ENCODE data around the gene EXOC3. TPM values are rescaled to one million over a fixed set of nuclear protein-coding genes. Genes with fewer than 3 reads are reported as not detected.

The EXOC3 gene
- total RNA-seq, 2 experiments from 2014 or later = 62.2 to 62.3 TPM

GRCh38 chr5:444226-444625 is 1.2 kb downstream of the EXOC3 start:
- Mint-ChIP-seq H3K36me3 (ENCODE audit: low read depth) (peaks cover 38% of the 10 kb centered on the region), H3K4me1 (ENCODE audit: low read depth) (peaks cover 60% of the 10 kb centered on the region), H3K9me3 (ENCODE audit: insufficient read depth) (no peaks in the 10 kb centered on the region), H3K27ac (peak overlapping the region; percentile 81), H3K4me3 (peak overlapping the region; percentile 98), H3K27me3 (ENCODE audit: low read depth) (no peaks in the 10 kb centered on the region)
- DNase-seq (no peak), ATAC-seq (no peak)
- CTCF ChIA-PET = interaction anchor here (1.5 to 3.0 kb wide), 2 partner anchors 13 to 121 kb away, joined by 3 to 13 read pairs; no protein-coding TSS in a partner anchor
- POLR2A ChIA-PET = interaction anchor here (1.3 kb wide), 1 partner anchor 10 kb away, joined by 5 read pairs; no protein-coding TSS in a partner anchor

- Mint-ChIP-seq H3K4me1 (ENCODE audit: low read depth) (peaks cover 51% of the 10 kb centered on the region), H3K27ac (peak overlapping the region; percentile 30), H3K36me3 (ENCODE audit: low read depth) (peaks cover 52% of the 10 kb centered on the region), H3K4me3 (no peak overlapping the region), H3K9me3 (ENCODE audit: insufficient read depth) (peaks cover under 1% of the 10 kb centered on the region), H3K27me3 (ENCODE audit: low read depth) (no peaks in the 10 kb centered on the region)
- no peak for ATAC-seq
- no peak for DNase-seq
- ChIA-PET CTCF (interaction anchor here (1.0 to 3.0 kb wide), 11 partner anchors 15 to 722 kb away, joined by 3 to 29 read pairs (median 4); partner anchors contain the start of gene AHRR), POLR2A (interaction anchor here (0.6 to 2.0 kb wide), 3 partner anchors 29 to 227 kb away, joined by 3 to 7 read pairs (median 5); partner anchors contain the start of genes CCDC127 and SDHA)
Observed at GRCh38 chr5:445591-445990, 2.6 kb downstream of the EXOC3 start.

- POLR2A ChIA-PET = interaction anchor here (0.5 to 2.0 kb wide), 8 partner anchors 9 to 228 kb away, joined by 3 to 7 read pairs (median 4); partner anchors contain the start of genes CCDC127 and SDHA
- Mint-ChIP-seq H3K4me1 (ENCODE audit: low read depth) (peaks cover 45% of the 10 kb centered on the region), H3K36me3 (ENCODE audit: low read depth) (peaks cover 59% of the 10 kb centered on the region), H3K27me3 (ENCODE audit: low read depth) (no peaks in the 10 kb centered on the region), H3K9me3 (ENCODE audit: insufficient read depth) (peaks cover 7% of the 10 kb centered on the region), H3K4me3 (no peak overlapping the region), H3K27ac (peak overlapping the region; percentile 30)
- ATAC-seq (no peak), DNase-seq (no peak)
- CTCF ChIA-PET = interaction anchor here (0.6 to 3.0 kb wide), 33 partner anchors 11 to 721 kb away, joined by 3 to 29 read pairs (median 4); partner anchors contain the start of gene AHRR
Observed at GRCh38 chr5:446066-446882, 3.3 kb downstream of the EXOC3 start.

- ChIA-PET CTCF (interaction anchor here (0.6 to 3.0 kb wide), 31 partner anchors 10 to 720 kb away, joined by 3 to 29 read pairs (median 4); partner anchors contain the start of gene AHRR), POLR2A (interaction anchor here (0.6 to 2.0 kb wide), 6 partner anchors 9 to 229 kb away, joined by 3 to 7 read pairs (median 4); partner anchors contain the start of genes CCDC127 and SDHA)
- no peaks in the 10 kb centered on the region for H3K27me3 Mint-ChIP-seq (ENCODE audit: low read depth)
- peaks cover 13% of the 10 kb centered on the region for H3K9me3 Mint-ChIP-seq (ENCODE audit: insufficient read depth)
- H3K4me1 Mint-ChIP-seq (ENCODE audit: low read depth) = peaks cover 43% of the 10 kb centered on the region
- H3K27ac Mint-ChIP-seq = no peak overlapping the region
- ATAC-seq = no peak
- no peak for DNase-seq
- H3K36me3 Mint-ChIP-seq (ENCODE audit: low read depth) = peaks cover 65% of the 10 kb centered on the region
- no peak overlapping the region for H3K4me3 Mint-ChIP-seq
Observed at GRCh38 chr5:446883-447263, 3.9 kb downstream of the EXOC3 start.

GRCh38 chr5:447501-447900 is 4.5 kb downstream of the EXOC3 start:
- H3K4me1 Mint-ChIP-seq (ENCODE audit: low read depth) = peaks cover 44% of the 10 kb centered on the region
- ATAC-seq (no peak), DNase-seq (no peak)
- no peak overlapping the region for H3K4me3 Mint-ChIP-seq
- CTCF ChIA-PET = interaction anchor here (0.9 to 3.0 kb wide), 16 partner anchors 9 to 208 kb away, joined by 3 to 29 read pairs (median 4); no protein-coding TSS in a partner anchor
- H3K27me3 Mint-ChIP-seq (ENCODE audit: low read depth) = no peaks in the 10 kb centered on the region
- H3K36me3 Mint-ChIP-seq (ENCODE audit: low read depth) = peaks cover 71% of the 10 kb centered on the region
- H3K9me3 Mint-ChIP-seq (ENCODE audit: insufficient read depth) = peaks cover 19% of the 10 kb centered on the region
- H3K27ac Mint-ChIP-seq = no peak overlapping the region
- POLR2A ChIA-PET = interaction anchor here (1.5 to 2.0 kb wide), 2 partner anchors 25 to 27 kb away, joined by 5 to 7 read pairs; no protein-coding TSS in a partner anchor

- Mint-ChIP-seq H3K4me1 (ENCODE audit: low read depth) (peaks cover 49% of the 10 kb centered on the region), H3K36me3 (ENCODE audit: low read depth) (peaks cover 76% of the 10 kb centered on the region), H3K27me3 (ENCODE audit: low read depth) (no peaks in the 10 kb centered on the region), H3K9me3 (ENCODE audit: insufficient read depth) (peaks cover 21% of the 10 kb centered on the region), H3K27ac (no peak overlapping the region), H3K4me3 (no peak overlapping the region)
- ChIA-PET POLR2A (interaction anchor here (1.1 kb wide), 1 partner anchor 11 kb away, joined by 3 read pairs; no protein-coding TSS in a partner anchor), CTCF (interaction anchor here (1.6 to 2.5 kb wide), 2 partner anchors 13 to 131 kb away, joined by 4 to 7 read pairs; no protein-coding TSS in a partner anchor)
- DNase-seq = no peak
- ATAC-seq = no peak
Observed at GRCh38 chr5:448061-448765, 5.2 kb downstream of the EXOC3 start.

GRCh38 chr5:448766-449090 is 5.8 kb downstream of the EXOC3 start:
- POLR2A ChIA-PET = interaction anchor here (1.1 kb wide), 1 partner anchor 12 kb away, joined by 3 read pairs; no protein-coding TSS in a partner anchor
- no peak overlapping the region for H3K4me3 Mint-ChIP-seq
- peaks cover 21% of the 10 kb centered on the region for H3K9me3 Mint-ChIP-seq (ENCODE audit: insufficient read depth)
- H3K36me3 Mint-ChIP-seq (ENCODE audit: low read depth) = peaks cover 81% of the 10 kb centered on the region
- H3K27me3 Mint-ChIP-seq (ENCODE audit: low read depth) = no peaks in the 10 kb centered on the region
- DNase-seq (no peak), ATAC-seq (no peak)
- no peak overlapping the region for H3K27ac Mint-ChIP-seq
- H3K4me1 Mint-ChIP-seq (ENCODE audit: low read depth) = peaks cover 51% of the 10 kb centered on the region
- CTCF ChIA-PET = interaction anchor here (1.6 kb wide), 1 partner anchor 132 kb away, joined by 4 read pairs; no protein-coding TSS in a partner anchor

GRCh38 chr5:449151-449550 is 6.2 kb downstream of the EXOC3 start:
- POLR2A ChIA-PET = interaction anchor here (1.1 kb wide), 1 partner anchor 12 kb away, joined by 3 read pairs; no protein-coding TSS in a partner anchor
- Mint-ChIP-seq H3K27ac (no peak overlapping the region), H3K9me3 (ENCODE audit: insufficient read depth) (peaks cover 21% of the 10 kb centered on the region), H3K4me1 (ENCODE audit: low read depth) (peaks cover 52% of the 10 kb centered on the region), H3K36me3 (ENCODE audit: low read depth) (peaks cover 84% of the 10 kb centered on the region), H3K4me3 (no peak overlapping the region), H3K27me3 (ENCODE audit: low read depth) (no peaks in the 10 kb centered on the region)
- CTCF ChIA-PET = interaction anchor here (1.6 kb wide), 1 partner anchor 132 kb away, joined by 4 read pairs; no protein-coding TSS in a partner anchor
- ATAC-seq (no peak), DNase-seq (no peak)

- ATAC-seq (no peak), DNase-seq (no peak)
- Mint-ChIP-seq H3K27ac (no peak overlapping the region), H3K36me3 (ENCODE audit: low read depth) (peaks cover 90% of the 10 kb centered on the region), H3K4me3 (no peak overlapping the region), H3K9me3 (ENCODE audit: insufficient read depth) (peaks cover 21% of the 10 kb centered on the region), H3K27me3 (ENCODE audit: low read depth) (no peaks in the 10 kb centered on the region), H3K4me1 (ENCODE audit: low read depth) (peaks cover 36% of the 10 kb centered on the region)
- POLR2A ChIA-PET = interaction anchor here (0.6 kb wide), 1 partner anchor 207 kb away, joined by 4 read pairs; no protein-coding TSS in a partner anchor
- CTCF ChIA-PET = no interaction called here
Observed at GRCh38 chr5:451587-452458, 8.8 kb downstream of the EXOC3 start.

GRCh38 chr5:452978-453710 is 10.2 kb downstream of the EXOC3 start:
- ChIA-PET POLR2A (interaction anchor here (1.8 kb wide), 1 partner anchor 13 kb away, joined by 4 read pairs; no protein-coding TSS in a partner anchor), CTCF (interaction anchor here (0.5 to 1.3 kb wide), 4 partner anchors 11 to 920 kb away, joined by 3 to 5 read pairs (median 4); no protein-coding TSS in a partner anchor)
- peak overlapping the region; percentile 35 for H3K4me3 Mint-ChIP-seq
- H3K4me1 Mint-ChIP-seq (ENCODE audit: low read depth) = peaks cover 33% of the 10 kb centered on the region
- DNase-seq (no peak), ATAC-seq (peak; percentile 46)
- H3K9me3 Mint-ChIP-seq (ENCODE audit: insufficient read depth) = peaks cover 21% of the 10 kb centered on the region
- peaks cover 87% of the 10 kb centered on the region for H3K36me3 Mint-ChIP-seq (ENCODE audit: low read depth)
- H3K27ac Mint-ChIP-seq = peak overlapping the region; percentile 75
- no peaks in the 10 kb centered on the region for H3K27me3 Mint-ChIP-seq (ENCODE audit: low read depth)

All from activated CD8-positive, alpha-beta T cell treated with anti-CD3 and anti-CD28 coated beads, Interleukin-2, amount 10 ng/mL, durations not matched to agents 7 days and 5 days (primary cell).